Measurements from ENCODE around the gene PUM2.

GRCh38 chr2:20368706-20369105 is 18.1 kb upstream of the PUM2 start:
- TF ChIP-seq SRF (IDR thresholded peaks at IDR 0.05; ENCODE audit: low read depth, low read length) = no peak
- no peak for TF ChIP-seq EZH2 (conservative IDR thresholded peaks at IDR 0.05; ENCODE audit: low read depth, low read length)
- TF ChIP-seq ZNF790 (CRISPR knock-in tag; IDR thresholded peaks at IDR 0.05; ENCODE audit: borderline replicate concordance) = no peak
- no peak for TF ChIP-seq ZFP1 (CRISPR knock-in tag; IDR thresholded peaks at IDR 0.05)
- TF ChIP-seq NFE2L2 (IDR thresholded peaks at IDR 0.05; ENCODE audit: low read length) = no peak
